ENCODE measurements around the gene LCA5.
"Not testable (repeated sequence)": the region's sequence is repeated elsewhere in the genome, so short reads cannot be mapped to it uniquely, and the experiment has no call there.

GRCh38 chr6:79577926-79578325, 40.7 kb upstream of the LCA5 start:
- TF ChIP-seq CTCF (IDR thresholded peaks at IDR 0.05; ENCODE audit: borderline replicate concordance, extremely low read depth, low read length, poor library complexity, severe bottlenecking); EZH2 (IDR thresholded peaks at IDR 0.05; ENCODE audit: borderline replicate concordance, low read depth, low read length, severe bottlenecking): not testable (repeated sequence)
